Fibroblast of pulmonary artery (primary cell): ENCODE results near the gene PRDM8.

Experiments
- DNase-seq: peaks from one replicate; pipeline ENCODE4 v3.0.0-alpha.2; 2010; ENCODE audit warnings: low read depth
- H3K4me3 ChIP-seq: replicated peaks from 2 replicates; pipeline ENCODE4 v1.5.1; 2011; ENCODE audit warnings: low read depth, mild to moderate bottlenecking, control low read depth, low read length, moderate library complexity
- TF ChIP-seq, protein P1 (sequence below): IDR thresholded peaks from 2 replicates; pipeline ENCODE4 v1.5.1; 2011; ENCODE audit warnings: mild to moderate bottlenecking, control low read depth, low read length, inconsistent platforms; ENCODE audit errors: missing control alignments

The PRDM8 gene

GRCh38 chr4:80188457-80188800 lies 8.9 kb upstream of the PRDM8 start:
- H3K4me3 ChIP-seq = no peak overlapping the region
- DNase-seq = no peak
- TF ChIP-seq, protein P1, sequence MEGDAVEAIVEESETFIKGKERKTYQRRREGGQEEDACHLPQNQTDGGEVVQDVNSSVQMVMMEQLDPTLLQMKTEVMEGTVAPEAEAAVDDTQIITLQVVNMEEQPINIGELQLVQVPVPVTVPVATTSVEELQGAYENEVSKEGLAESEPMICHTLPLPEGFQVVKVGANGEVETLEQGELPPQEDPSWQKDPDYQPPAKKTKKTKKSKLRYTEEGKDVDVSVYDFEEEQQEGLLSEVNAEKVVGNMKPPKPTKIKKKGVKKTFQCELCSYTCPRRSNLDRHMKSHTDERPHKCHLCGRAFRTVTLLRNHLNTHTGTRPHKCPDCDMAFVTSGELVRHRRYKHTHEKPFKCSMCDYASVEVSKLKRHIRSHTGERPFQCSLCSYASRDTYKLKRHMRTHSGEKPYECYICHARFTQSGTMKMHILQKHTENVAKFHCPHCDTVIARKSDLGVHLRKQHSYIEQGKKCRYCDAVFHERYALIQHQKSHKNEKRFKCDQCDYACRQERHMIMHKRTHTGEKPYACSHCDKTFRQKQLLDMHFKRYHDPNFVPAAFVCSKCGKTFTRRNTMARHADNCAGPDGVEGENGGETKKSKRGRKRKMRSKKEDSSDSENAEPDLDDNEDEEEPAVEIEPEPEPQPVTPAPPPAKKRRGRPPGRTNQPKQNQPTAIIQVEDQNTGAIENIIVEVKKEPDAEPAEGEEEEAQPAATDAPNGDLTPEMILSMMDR = no peak

DNA sequence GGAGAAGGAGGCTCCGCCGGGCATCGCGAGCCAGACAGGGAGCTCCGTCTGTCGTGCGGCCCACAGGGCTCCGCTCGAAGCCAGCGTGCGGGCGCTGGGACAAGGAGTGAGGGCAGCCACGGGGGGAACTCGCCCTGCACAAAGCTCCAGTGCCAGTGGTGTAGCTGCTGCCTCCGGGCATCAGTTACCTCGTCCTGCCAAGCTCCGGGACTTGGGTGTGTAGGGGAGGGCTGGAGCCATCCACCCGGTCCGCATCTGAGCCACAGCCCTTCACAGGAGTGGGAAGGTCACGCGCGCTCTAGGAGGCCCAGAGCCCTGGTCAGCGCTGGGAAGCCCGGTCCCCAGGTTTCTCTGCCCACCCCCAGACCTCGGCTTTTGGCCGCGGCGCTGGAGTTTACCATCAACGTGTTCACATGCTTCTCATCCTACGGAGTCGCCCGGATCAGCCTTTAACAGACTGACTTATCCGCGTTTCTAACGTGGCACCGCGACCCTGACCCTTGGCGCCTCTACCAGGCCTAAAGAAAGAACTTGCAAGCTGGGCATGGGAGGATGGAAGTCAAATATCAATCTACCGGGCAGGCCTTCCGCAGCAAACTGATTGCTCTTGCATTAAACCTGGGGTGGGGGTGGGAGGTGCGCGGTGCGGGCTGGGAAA lies 8.4 kb upstream of the PRDM8 start:
- H3K4me3 ChIP-seq = no peak overlapping the region
- no peak for DNase-seq
- TF ChIP-seq, protein P1 = no peak

DNA sequence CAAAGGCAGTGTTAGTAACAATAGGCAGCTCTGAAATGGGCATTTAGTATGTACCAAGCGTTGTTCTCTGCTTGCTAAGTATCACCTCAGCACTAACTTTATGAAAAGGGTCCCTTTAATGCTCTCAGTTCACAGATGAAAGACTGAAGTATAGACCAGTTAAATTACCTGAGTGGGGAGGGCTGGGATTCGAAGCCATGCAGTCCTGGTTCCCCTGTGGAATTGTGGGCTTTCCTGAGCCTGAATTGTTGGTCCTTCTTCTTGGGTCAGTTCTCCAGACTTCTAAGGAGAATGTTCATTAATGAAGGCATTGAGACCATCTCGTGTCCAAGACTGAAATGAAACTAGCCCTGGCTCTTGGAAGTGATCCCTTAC lies 7.7 kb upstream of the PRDM8 start:
- DNase-seq = no peak
- no peak overlapping the region for H3K4me3 ChIP-seq
- TF ChIP-seq, protein P1 = no peak

- TF ChIP-seq, protein P1 = no peak
- peak; percentile 16 for DNase-seq
- no peak overlapping the region for H3K4me3 ChIP-seq
Observed at GRCh38 chr4:80189956-80190677, 7.2 kb upstream of the PRDM8 start.

DNA sequence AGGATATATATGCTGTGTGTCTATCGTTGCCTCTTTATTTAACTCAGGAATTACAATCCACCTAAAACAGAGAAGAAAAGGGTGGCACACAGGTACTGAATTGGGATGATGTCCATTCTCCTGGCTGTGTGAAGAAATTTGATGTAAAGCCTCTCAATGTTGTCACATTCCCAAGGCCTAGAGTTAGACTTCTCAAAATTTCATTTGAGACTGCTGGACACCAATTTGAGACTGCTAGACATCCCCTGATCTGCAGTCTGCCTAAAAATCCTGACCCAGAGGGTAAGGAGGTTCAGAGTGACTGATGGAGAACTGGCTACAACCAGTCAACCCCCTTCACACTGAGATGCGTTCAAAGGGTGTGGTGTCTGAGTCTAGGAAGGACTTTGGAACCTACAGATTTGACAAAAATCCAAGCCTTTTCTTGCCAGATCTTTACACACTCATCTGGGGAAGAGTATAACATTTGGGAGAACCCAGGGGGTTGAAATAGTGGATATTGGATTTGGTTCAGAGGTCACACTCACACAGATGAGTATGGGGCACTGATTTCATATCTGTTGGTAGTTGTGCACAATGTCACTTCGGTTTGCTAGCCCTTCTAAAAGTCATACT lies 4.9 kb upstream of the PRDM8 start:
- no peak overlapping the region for H3K4me3 ChIP-seq
- TF ChIP-seq, protein P1 = no peak
- no peak for DNase-seq

DNA sequence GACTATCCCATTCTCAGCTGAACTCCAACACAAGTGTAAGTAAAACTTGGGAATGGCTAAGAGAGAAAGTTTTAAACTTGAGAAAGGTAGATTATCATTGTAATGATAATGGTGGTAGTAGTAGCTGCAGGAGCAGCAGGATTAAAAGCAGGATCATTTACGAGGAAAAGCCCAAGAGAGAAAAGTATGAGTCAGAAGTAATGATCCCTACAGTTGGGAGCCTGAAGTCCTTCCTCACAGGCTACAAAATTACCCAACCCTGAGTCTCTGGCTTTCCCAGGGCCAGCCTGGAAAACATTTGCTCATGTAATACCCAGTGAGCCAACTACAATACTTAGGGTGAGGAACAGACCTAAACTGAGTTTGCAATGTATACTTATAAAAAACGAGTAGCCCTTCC lies 4.4 kb upstream of the PRDM8 start:
- peak; percentile 54 for DNase-seq
- no peak overlapping the region for H3K4me3 ChIP-seq
- TF ChIP-seq, protein P1 = no peak
